H1 (cell line): Measurements from ENCODE around the gene LANCL2. TPM values are rescaled to one million over a fixed set of nuclear protein-coding genes. Genes with fewer than 3 reads are reported as not detected.

Experiments used
- CEBPB ChIP-seq: IDR thresholded peaks from 2 replicates; pipeline ENCODE4 v1.6.1; 2012; ENCODE audit warnings: low read depth, low read length
- CHD7 ChIP-seq: fragments of 300-600 bp; sonication (generic); IDR thresholded peaks from 2 replicates; pipeline ENCODE4 v1.7.1; 2012; ENCODE audit warnings: low read length, moderate library complexity, mild to moderate bottlenecking, inconsistent platforms; ENCODE audit not compliant: insufficient replicate concordance
- EZH2 ChIP-seq: fragments of 200-600 bp; sonication (generic); IDR thresholded peaks from 2 replicates; pipeline ENCODE4 v1.7.1; 2012; ENCODE audit warnings: low read depth, mild to moderate bottlenecking, moderate library complexity, low read length, inconsistent platforms; ENCODE audit not compliant: severe bottlenecking
- JUN ChIP-seq: IDR thresholded peaks from 2 replicates; pipeline ENCODE4 v1.6.1; 2011; ENCODE audit warnings: low read depth, mild to moderate bottlenecking, improper control_type of control experiment, low read length
- KDM5A ChIP-seq: fragments of 200-600 bp; IDR thresholded peaks from 2 replicates; pipeline ENCODE4 v1.7.1; 2012; ENCODE audit warnings: mild to moderate bottlenecking, low read length, inconsistent platforms, mixed read lengths
- RAD21 ChIP-seq, 2 experiments: IDR thresholded peaks in 1 of 2; conservative IDR thresholded peaks in 1 of 2; 2 replicates each; pipeline ENCODE4 v1.6.1; 2011; ENCODE audit warnings: low read depth in 2 of 2, low read length in 2 of 2, improper control_type of control experiment in 1 of 2, inconsistent platforms in 1 of 2, mild to moderate bottlenecking in 1 of 2, moderate library complexity in 1 of 2
- RFX5 ChIP-seq: IDR thresholded peaks from 2 replicates; pipeline ENCODE4 v1.6.1; 2011; ENCODE audit warnings: low read depth, low read length, improper control_type of control experiment, borderline replicate concordance
- RXRA ChIP-seq: IDR thresholded peaks from 2 replicates; pipeline ENCODE4 v1.6.1; 2011; ENCODE audit warnings: low read depth, mild to moderate bottlenecking, low read length, moderate library complexity; ENCODE audit not compliant: insufficient read depth
- TBP ChIP-seq: IDR thresholded peaks from 2 replicates; pipeline ENCODE4 v1.6.1; 2011; ENCODE audit warnings: low read depth, low read length, improper control_type of control experiment
- TCF12 ChIP-seq: IDR thresholded peaks from 2 replicates; pipeline ENCODE4 v1.6.1; 2011; ENCODE audit warnings: low read depth, mild to moderate bottlenecking, low read length
- TEAD4 ChIP-seq: IDR thresholded peaks from 2 replicates; pipeline ENCODE4 v1.6.1; 2012; ENCODE audit warnings: low read depth, low read length, inconsistent platforms, mixed read lengths
- polyA plus RNA-seq, 7 experiments: library from polyadenylated mRNA; depleted of rRNA in 3 of 7; stranded (reverse) in 5 of 7; unstranded in 2 of 7; fragments of >200 nt in 5 of 7; fragments of 200-250 nt in 2 of 7; gene quantifications; 1 replicate in 5 of 7; 2 replicates in 1 of 7; 4 replicates in 1 of 7; pipeline versions ENCODE4 v1.2.1 to v1.2.3, GENCODE V29; 2011 to 2013; ENCODE audit warnings: missing spikeins in 2 of 7, mixed read lengths in 2 of 7
- total RNA-seq: library from RNA; stranded (reverse); fragmentation: NEBNext Ultra II Directional; extraction: Animal tissue kit (Norgen Biotek cat#: 25700); gene quantifications from 2 replicates; pipeline ENCODE4 v1.2.1, GENCODE V29; 2021

The LANCL2 gene
- total and polyA plus RNA-seq, 2 of the 8 experiments (the other 6 are each of a cell fraction or from before 2014, with no cell fraction given): 9.2 to 9.5 TPM

DNA sequence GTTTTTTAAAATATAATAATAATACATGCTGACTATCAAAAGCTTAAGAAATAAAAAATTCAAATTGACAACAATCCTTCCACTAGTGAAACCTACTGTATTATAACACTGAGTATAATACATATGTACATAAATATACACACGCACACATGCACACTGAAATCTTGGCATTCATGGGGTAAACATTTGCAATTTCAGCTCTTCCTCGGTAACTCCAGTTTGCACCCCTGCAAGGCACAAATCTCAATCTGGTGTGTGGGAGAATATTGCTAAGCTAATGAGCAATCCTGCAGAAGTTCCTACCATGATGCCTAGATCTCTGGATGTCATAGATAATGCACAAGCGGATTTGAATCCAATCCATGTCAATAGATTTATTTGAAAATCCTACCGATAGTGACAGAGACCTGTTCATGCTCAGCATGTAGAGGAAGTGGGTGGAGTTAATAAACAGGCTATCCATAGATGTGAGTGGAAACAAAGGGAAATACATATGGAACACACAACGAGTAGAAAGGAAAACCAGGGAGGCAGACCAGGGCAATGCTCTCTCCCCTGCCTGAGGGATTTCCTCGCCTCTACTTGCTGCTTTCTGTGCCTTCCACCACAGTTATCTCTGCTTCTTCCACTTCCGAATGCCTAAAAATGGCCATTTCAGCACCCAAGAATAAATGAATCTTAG lies 38.1 kb upstream of the LANCL2 start (continued):
- TF ChIP-seq CHD7 (no peak), TBP (no peak), RFX5 (no peak), RXRA (no peak), EZH2 (no peak), TCF12 (no peak), KDM5A (no peak), RAD21 (IDR thresholded peaks at IDR 0.05 in 1 of 2, conservative IDR thresholded peaks at IDR 0.05 in 1 of 2; ENCODE audit: low read depth in 2 of 2, low read length in 2 of 2) (no peak), TEAD4 (no peak), JUN (no peak), CEBPB (no peak)
